COLO668 (cell line): ENCODE results near the gene CCNH.
A peak's percentile ranks its signal among the peaks of the same experiment; 100 is the strongest.

ENCODE experiments used
- DNase-seq: peaks from one replicate; lab custom pipeline; 2025; ENCODE audit not compliant: unreplicated experiment; lab: John Stamatoyannopoulos, UW

The CCNH gene

DNA sequence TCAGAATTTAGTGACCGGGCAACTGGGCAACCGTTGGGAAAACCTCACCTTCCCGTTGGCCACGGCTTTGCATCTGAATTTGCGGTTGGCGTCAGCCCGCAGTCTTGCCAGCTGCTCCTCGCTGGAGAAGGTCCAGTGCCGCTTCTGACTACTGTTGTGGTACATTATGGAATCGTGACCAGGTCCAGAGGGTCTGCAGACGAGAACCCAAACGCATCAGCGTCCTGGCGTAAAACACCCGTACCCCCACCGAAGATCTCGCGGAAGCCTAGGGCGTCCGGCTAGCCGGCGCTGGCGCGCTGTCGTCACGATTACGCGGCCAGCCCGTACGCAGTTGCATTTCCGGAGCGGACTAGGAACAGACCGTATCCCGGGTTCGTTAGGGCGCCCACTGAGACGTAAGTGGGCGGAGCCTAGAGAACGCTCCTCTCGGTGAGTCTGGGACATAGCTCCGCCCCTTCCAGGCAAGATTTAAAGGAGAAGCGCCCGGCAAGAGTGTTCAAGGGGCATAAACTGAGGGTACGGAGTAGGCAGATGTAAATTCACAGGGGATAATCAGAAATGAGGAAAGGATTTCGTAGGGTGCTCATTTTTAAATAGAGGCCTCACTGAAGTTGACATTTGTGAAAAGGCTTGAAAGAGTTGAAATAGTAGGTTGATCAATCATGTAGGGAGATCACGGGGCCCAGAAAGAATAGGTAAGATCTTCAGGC, at the start of gene CCNH:
Gene CCNH (minus strand): TSS at position 301 of the 713 bp plus-strand sequence. CDS start 136 bp downstream, at position 165.
- DNase-seq = peak; percentile 93

GRCh38 chr5:87457706-87458105, 45.0 kb upstream of the CCNH start:
- DNase-seq = no peak

DNA sequence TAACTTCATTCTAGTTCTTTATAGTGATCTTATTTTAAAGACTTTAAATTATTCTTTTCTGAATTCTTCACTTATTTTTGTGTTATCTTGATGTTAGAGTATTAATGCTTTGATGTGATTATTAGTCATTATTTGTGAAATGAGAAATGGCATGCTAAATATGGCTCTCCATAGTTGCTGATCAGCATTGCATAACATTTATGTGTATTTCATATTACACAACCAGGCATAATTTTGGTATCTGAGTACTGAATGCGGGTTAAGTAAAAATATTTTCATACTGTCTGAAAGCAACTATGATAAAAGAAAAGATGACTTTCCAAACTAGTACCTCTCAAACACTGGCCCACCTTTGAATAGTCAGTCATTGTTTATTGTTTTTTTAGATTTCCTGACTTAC, 41.1 kb upstream of the CCNH start:
- DNase-seq = no peak

DNA sequence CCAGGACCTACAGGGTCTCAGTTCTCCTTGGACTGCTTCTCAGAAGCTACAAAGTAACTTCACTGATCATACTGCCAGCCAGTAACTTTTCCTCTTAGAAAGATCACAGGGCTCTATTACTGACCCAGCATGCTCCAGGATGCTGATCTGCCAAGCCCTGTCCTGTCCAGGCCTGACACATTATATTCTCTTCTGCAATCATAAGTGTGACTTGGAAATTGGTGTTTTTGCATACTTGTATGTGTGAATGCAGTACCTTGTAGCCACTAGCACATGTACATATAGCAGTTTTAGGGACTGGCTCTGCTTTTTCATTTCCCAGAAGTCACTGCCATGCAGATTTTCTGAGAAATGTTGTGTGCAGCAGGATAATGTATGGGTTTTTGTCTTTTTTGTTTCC, 40.1 kb upstream of the CCNH start:
- DNase-seq = no peak

GRCh38 chr5:87442419-87442818, 29.7 kb upstream of the CCNH start:
- DNase-seq = no peak

GRCh38 chr5:87438231-87438630, 25.5 kb upstream of the CCNH start:
- DNase-seq = no peak

GRCh38 chr5:87437724-87438123, 25.0 kb upstream of the CCNH start:
- DNase-seq = no peak

DNA sequence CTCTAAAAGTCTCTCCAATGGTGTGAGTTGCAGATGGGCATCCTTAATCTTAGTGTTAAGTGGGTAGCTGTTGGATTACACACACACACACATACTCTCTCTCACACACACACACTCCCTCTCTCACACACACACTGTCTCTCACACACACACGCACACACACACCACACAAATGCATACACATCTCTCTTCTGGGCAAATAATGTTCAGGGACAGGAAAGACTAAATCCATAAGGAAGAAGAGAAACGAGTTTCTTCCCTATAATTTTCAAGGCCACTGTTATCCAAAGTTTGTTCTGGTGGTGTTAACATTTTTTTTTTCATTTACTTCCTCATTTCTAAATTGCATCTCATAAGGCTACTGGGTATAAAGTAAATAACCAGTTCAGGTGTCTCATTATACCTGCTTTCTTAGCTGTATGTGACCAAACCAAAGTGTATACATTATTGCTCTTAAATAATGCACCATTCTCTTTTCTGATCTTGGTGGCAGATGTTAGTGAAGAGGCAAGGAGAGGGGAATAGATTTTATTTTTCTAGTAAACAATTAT, 22.5 kb upstream of the CCNH start:
- no peak for DNase-seq

DNA sequence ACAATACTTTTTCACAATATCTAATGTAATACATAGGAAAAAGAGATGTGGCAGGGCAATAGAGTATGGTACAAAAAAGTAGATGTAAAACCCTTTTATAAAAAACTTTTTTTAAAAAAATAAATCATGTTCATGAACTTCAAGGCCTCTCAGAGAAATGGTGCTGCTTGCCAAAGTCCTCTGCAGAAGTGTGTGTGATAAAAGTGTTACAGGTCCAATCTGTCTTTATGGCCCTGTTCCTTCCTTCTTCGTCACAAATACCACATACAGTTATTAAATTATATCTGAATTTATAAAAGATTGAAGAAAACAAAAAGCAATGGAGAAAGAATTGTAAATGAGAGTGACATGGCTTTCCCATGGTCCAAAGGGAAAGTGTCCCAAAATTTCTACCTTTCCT, 21.7 kb upstream of the CCNH start:
- DNase-seq = no peak

GRCh38 chr5:87433945-87434344, 21.2 kb upstream of the CCNH start:
- DNase-seq = no peak

DNA sequence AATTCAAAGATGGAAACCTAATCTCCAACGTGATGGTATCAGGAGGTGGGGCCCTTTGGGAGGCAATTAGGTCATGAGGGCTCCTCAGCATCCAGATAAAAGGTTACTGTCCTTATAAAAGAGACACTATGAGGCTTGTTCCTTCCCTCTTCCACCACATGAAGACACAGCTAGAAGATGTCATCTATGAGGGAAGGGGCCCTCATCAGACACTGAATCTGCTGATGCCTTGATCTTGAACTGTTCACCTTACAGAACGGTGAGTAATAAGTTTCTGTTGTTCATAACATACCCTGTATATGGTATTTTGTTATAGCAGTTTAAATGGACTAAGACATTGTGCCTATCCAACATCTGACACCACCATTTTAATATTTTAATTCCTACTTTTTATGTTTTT, 19.7 kb upstream of the CCNH start:
- DNase-seq = no peak

DNA sequence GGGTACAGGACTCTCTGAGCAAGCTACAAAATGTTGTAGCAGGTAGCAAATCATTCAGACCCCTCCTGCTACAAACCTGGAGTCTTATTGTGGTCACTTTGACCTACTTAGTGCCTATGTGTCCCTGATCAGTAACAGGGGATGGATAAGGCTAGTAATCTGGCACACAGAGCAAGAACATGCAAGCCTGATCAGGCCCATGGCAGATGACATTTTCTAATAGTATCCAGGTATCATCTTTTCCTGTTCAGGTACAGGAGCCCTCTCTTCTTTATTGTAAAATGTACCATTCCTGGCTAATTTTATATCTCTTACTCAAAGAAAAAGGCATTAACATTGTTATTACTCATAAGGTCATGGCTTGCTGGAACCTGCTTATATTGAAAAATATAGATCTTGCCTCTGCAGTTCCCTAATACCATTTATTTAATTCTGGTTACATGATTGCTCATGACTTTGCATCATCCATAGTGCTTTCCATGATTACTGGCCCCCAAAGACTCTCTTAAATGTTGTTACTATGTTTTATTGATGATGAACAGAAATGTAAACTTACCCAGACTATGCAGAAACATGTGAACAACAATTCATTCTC, 18.2 kb upstream of the CCNH start:
- no peak for DNase-seq

GRCh38 chr5:87423755-87424154, 11.0 kb upstream of the CCNH start:
- no peak for DNase-seq

GRCh38 chr5:87421307-87421706, 8.6 kb upstream of the CCNH start:
- DNase-seq = no peak

DNA sequence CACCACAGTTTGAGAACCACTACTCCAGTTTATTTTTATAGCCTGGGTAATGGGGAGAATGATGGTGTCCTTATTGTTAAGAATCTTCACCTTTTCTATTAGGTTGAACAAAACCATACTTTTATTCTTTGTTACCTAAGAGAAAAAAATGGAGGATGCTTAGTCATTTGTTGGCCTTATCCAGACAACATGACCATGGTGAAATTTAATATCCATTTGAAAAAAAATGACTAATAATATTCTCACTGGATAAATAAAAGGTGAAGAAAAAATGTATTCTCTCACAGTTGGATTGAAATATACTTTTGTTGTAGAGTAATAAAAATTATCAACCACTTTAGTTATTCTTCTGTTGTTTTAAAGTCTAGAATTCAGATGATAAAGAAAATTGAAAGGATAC, 5.8 kb upstream of the CCNH start:
- no peak for DNase-seq

GRCh38 chr5:87413343-87413645, 564 bp upstream of the CCNH start:
- DNase-seq = no peak

DNA sequence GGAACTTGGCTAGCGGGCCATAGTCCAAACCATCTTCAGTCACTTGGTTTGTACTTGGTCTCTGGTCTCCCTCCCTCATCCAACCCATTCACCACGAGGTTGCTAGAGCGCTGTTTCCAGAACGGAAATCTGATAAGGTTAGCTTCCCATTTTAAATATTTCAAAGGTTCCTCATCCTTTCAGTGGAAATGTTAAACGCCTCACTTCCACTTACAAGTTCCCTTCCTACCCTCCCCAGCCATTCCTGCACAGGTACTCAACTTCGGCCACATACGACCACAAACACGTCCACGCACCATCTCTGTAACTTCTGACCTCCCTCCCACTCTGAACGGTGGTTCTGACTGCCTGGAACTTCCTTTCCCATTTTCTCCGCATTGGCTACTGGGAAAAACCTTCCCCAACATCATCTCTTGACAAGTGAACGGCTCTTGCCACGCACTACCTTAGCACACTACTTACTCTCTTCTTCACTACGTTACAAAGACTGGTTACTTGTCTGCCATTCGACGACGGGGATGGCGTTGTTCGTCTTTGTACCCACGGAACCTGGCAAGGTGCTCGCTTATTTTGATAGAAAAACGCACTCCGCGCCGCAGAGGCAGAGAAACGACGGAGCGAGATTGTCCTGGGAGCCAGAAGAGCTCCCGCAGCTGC, 629 bp downstream of the CCNH start:
- peak; percentile 11 for DNase-seq

DNA sequence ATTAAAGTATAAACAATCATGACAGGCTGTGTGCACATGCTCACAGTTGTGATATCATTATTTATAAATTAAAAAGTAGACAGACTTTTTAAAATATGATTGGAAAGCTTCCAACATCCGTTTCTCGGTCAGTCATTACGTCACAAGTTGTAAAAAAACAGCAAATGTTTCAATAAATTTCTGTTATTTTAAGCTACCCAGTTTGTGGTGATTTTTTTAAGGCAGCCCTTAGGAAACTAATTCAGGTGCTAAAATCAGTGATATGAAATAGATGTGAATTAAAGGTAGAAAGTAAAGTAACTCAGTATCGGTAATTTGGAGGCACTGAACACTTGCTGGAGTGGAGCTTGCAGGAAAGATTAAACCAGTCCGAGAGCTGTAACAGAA, 1.2 kb downstream of the CCNH start:
- DNase-seq = no peak

DNA sequence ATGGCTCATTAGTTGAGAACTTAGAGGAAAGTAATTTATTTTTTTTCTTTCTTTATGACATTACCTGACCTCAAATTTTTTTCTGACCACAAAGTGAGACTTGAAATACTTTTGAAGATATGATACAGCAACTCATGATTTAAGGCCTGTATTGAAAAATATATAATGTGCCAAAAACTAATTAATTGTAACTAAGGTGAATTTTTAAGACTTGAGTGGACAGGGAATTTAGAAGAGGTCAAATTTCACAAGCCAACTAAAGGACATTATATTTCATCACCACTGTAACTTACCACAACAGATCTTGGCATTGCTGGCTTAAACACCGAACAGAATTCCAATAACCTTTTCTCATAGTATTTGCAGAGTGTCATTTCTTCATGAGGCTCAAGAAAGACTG, 1.8 kb downstream of the CCNH start:
- no peak for DNase-seq

GRCh38 chr5:87408204-87408603, 4.5 kb downstream of the CCNH start:
- no peak for DNase-seq

DNA sequence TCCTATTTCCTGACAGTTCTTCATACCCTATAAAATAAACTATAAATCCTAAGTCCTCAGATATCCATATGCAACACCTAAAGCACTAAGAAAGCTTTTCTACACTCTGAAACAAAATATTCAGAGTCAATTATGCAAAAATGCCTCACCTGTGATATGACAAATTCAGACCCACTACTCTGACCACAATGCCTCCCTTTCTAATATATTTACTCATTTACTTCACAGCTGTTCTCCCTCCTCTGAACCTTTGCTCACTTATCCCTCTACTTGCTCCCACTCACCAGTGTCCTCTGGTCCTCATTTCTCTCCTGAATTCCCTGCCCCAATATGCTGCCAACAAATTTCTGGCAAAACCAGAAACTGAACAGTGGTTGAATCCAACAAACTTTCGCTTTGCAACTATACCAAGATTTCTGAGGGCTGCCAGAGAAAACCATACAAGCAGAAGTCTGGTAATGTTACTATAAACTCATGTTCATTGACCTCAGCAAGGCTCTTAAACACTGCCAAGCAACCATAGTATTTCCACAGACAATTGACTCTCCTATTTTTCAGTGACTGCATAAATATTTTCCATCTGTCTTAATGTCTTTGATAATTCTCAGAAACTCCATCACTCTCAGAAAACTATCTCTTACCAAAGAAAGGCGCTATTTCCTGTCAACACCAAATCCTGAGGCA, 7.1 kb downstream of the CCNH start:
- DNase-seq = no peak

GRCh38 chr5:87404359-87404758, 8.4 kb downstream of the CCNH start:
- DNase-seq = no peak
